Stimulated activated CD8-positive, alpha-beta memory T cell treated with anti-CD3 and anti-CD28 coated beads, Interleukin-15, amount 100 ng/mL, for 48 hours (primary cell): Measurements from ENCODE around the gene CELA3B.
A peak's percentile ranks its signal among the peaks of the same experiment; 100 is the strongest.
"Not testable (repeated sequence)": the region's sequence is repeated elsewhere in the genome, so short reads cannot be mapped to it uniquely, and the experiment has no call there.

Experiments used
- DNase-seq, 2 donors: peaks; one replicate each; pipeline ENCODE4 v3.0.0-alpha.2; 2020; ENCODE audit warnings: low read depth in 2 of 2

CELA3B gene

DNA sequence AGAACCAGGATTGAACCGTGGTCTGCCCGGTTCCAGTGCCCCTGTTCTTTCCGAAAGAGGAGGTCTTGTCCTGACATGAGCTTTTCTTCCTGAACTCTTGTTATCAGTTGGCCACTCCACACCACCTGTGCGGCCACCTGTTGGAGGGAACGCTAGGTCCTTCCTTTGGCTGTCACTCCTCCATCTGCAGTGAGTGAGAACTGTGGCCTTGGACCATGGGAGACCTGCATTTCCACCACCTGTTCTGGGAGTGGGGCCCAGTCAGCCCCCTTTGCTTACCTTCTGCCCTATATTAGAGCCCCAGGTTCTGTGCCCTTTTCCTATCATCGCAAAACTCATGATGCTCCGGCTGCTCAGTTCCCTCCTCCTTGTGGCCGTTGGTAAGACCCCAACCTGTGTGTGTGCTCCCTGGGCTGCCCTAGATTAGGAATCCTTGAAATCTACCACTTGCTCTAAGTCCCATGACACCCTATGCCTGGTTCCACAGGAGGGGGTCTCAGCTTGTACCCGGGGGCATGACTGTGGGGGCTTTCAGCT is at the start of gene CELA3B:
CELA3B (plus strand) TSS at position 320 of the 537 bp plus-strand sequence; CDS start at position 338, 18 bp downstream.
- not testable (repeated sequence) for DNase-seq

DNA sequence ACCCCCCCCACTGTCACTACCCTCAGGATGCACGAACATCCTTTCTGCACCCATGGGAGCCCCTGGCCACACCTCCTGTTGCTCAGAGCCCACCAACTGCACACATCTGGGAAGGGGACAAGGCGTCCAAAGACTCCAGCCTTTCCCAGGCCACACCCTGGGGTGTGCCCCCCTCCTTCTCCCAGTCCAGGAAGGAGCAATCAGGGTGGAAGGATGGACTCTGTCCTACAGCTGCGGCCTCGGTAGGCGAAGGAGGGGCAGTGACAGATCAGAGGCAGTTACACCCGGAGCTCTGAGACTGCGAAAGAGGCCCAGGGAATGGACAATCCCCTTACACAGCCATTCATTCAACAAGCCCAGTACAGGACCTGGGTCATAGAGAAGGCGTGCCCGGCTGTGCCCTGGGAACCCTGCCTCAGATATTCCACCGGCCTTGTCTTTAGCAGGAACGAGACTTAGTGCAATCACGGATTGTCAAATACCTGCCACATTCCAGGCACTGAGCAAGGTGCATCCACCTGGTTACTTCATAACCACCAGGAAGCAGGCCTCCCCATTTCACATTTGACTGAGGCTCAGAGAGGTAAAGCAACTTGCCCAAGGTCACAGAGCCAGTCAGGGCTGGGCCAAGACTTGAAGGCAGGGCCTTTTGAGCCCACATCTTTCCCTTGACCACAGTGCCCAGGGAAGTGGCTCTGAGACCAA is 49.1 kb upstream of the CELA3B start:
- no peak for DNase-seq

- DNase-seq = no peak
Measured at GRCh38 chr1:21930080-21930571, 46.7 kb upstream of the CELA3B start.

GRCh38 chr1:21930629-21931170 is 46.1 kb upstream of the CELA3B start:
- DNase-seq = no peak

- no peak for DNase-seq
Measured at GRCh38 chr1:21931171-21932093, 45.4 kb upstream of the CELA3B start.

- no peak for DNase-seq
Measured at GRCh38 chr1:21932127-21932526, 44.7 kb upstream of the CELA3B start.

DNA sequence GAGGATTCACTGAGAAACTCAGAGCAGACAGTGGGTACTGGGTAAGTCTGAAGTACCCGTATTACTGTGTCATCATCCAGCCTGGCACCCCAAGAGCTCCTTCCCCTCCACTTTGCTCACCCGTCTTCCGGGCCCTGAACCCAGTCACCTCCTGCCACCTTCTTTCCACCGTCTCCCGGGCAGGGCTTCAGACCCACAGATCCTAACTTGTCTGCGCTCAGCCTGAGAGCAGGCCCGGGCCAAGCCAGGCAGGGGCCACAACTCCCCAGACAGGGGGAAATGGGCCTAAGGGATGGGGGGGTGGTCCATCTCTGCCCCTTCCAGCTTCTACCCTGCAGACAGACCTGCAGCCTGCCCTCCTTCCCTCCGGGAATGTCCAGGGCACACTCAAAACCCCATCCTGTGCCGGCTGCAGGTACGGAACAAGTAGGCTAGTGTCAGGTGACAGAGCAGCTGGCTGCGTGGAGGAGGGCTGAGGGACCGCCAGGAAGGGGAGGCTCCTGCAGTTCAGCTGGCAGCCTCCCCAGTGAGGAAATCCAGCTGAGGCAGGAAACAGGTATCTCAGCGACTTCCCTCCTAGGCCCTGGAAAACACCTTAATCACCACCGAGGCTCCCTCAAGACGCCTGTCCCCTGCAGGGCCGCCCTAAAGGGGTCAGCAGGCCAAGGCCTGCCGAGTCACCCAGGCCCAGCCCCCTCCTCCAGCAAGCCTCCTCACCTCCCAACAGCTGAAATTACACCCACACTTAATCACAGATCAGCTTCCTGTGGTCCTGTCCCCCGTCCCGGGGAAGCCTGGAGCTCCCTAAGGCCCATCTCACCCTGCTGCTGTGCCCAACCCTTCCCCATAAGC is 43.2 kb upstream of the CELA3B start:
- DNase-seq = no peak

DNA sequence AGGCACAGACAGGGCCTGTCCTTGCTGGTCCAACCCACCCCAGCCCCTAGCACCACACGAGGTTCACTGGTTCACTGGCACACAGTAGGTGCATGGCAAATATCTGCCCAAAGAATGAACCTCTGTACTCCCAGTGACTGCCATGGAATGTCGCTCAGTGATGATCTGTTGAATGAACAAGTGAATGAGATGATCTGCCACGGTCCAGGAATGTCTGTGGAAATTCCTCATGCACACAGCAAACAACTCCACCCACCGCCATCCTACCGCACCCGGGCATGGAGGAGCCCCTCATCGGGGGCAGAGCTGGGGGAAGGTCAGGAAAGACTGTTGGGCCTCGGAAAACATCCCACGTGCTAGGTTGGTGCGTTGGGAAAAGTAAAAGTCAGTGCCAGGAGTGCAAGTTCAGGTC is 41.4 kb upstream of the CELA3B start:
- DNase-seq = no peak

DNA sequence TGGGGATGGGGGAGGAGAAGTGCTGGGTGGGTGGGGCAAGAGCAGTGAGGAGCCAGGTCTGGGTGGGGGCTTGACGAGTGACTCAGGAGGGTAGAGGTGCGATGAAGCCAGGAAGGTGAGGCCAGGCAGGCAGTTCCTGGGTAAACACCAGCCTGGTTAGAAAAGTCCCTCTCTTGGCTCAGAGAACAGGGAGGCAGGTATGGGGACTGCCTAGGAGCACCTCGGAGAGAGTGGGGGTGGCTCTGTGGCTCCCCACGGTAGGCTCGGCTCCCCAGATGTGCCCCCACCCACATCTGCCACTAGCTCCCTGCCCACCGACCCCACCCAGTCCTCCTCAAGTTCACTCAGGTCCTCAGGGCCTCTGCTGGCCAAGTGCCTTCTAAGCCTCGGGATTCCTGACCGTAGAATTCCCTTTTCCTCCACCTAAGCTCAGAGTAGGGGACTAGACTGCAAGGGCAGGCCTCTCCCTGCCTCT is 40.9 kb upstream of the CELA3B start:
- DNase-seq = no peak

GRCh38 chr1:21936366-21937031 is 40.3 kb upstream of the CELA3B start:
- DNase-seq = no peak

- DNase-seq = no peak
Measured at GRCh38 chr1:21937034-21937371, 39.8 kb upstream of the CELA3B start, which contains the start of gene HSPG2. Gene HSPG2 (minus strand): TSS chr1:21937310. CDS start chr1:21937217, 93 bp downstream.

- peak; percentile 36 to 37 for DNase-seq
Measured at GRCh38 chr1:21937372-21938121, 39.3 kb upstream of the CELA3B start.

DNA sequence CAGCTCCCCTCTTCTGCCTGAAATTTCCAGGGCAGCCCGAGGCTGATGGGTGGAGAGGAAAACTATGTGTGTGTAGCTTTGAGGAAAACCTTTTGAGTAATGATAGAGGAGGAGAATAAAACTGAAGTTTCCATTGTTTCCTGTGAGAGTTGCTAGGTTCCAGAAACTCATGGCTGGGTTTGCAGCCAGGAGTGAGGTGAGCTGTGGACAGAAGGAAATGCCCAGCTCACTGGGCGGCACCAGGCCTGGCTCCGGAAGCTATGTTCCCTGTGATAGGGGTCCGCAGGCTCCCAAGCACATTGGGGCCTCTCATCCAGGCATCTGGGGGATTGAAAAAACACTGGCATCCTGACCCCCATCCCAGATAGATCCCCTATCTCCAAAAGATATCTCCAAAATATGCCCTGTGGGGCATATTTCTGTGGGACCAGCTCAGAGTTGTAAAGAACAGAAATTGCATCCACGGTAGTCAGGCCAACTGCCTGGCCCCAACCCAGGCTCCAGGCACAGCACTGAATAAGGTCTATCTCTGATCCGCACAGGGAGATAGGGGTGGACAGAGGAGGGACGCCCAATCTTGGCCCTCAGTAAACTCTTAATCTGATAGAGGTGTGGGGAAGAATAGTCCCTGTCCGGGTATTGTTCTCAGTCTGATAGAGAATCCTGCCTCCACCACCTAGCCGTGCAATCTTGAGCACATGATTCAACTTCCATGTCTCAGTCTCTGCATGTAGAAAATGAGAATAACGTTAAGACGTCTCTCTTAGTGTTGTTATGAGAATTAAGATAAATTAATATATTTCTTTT is 37.9 kb upstream of the CELA3B start:
- no peak for DNase-seq

DNA sequence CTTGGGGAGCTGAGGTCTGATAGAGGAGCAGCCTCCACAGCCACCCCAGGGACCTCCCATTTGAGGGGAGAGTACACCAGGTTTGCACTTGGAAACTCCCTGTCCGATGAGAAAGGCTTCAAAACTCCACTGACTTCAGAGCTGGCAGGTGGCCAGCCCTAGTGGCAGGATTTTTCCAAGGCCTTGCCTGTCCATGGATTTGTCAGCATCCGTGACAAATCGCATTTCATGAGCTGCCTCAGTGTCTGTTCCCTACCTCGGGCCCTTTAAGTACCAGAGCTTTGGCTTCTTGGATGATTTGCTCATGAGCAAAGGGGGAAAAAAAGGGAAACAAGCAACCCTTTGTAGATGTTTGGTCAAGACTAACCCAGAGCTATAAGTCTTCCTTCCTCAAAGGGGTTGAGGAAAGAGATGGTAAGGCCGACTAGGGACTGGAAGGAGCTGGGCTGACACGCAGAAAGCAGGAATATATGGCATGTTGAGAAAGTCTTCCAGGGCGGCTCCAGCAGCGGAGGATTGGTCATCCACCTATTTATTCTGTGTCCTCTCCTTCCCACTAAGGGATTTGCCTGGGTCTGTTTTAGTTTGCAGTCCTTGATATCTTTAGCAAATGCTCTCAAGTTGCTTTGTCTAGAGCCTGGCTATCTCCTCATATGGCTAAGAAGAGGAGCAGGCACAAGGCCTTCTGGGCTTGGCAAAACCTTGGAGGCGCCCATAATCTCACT is 37.0 kb upstream of the CELA3B start:
- DNase-seq = no peak

DNA sequence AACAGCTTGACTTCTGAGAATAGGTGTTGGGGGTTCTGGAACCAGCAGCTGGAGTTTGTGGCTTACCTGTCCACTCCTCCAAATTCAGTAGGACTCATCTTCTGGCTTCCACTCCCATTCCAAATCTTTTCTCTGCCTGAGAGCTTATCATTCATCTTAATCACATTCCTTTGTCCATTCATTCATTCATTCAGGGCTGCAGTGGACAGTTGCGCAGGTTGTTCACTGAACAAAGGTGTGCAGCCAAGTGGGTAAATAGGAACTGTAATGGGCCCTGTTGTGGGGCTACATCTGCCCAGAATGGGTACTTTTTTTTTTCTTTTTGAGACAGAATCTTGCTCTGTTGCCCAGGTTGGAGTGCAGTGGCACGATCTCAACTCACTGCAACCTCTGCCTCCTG is 36.3 kb upstream of the CELA3B start:
- no peak for DNase-seq

GRCh38 chr1:21941370-21941769 is 35.5 kb upstream of the CELA3B start:
- DNase-seq = no peak

DNA sequence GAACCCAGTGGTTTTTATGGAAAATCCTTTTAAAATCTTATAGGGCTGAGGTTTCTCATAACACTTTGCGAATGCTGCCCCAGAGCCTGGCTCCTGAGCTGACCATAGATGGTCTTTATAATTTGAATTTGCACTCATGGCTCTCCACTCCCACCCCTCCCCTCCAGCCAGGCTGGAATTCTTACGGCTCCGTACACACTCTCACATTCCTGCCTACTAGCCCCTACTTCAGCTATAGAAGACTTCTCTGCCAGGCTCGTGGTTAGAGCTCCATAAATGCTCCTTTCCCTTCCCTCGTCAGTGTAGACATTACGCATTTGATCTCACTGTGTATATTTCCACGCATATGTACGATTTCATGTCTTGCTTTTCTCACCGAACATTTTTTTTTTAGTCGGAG is 34.4 kb upstream of the CELA3B start:
- no peak for DNase-seq

GRCh38 chr1:21942959-21943640 is 33.7 kb upstream of the CELA3B start:
- not testable (repeated sequence) for DNase-seq
